ENCODE results near the gene CECR2.

DNA sequence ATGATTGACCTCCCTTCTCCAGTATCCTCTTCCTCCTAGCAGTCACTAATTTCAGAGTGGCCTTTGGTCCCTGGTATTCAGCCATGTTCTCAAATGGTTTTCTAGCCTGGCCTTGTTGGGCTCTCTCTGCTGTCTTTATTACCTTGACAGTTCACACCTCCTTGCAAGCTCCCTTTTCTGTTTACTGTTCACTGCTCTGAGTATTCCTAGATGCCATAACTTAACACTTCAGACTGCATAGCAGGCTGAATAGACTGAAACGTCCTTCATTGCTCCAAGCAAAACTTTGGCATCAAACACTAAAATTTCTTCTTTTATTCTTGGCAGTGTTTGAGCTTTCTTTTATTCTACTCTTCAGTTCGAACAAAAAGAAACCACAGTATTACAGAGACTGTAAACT is 144.4 kb downstream of the CECR2 start:
- TF ChIP-seq SUZ12 (IDR thresholded peaks at IDR 0.05) (no peak), ELF4 (IDR thresholded peaks at IDR 0.05) (no peak), FOXM1 (IDR thresholded peaks at IDR 0.05; ENCODE audit: borderline replicate concordance) (no peak)
